Hepatocyte (in vitro differentiated cells): Measurements from ENCODE around the gene STK24. TPM values are rescaled to one million over a fixed set of nuclear protein-coding genes. Genes with fewer than 3 reads are reported as not detected.

Experiments used
- DNase-seq: peaks from one replicate; pipeline ENCODE4 v3.0.0-alpha.2; 2016; ENCODE audit warnings: low spot score
- H2AFZ ChIP-seq: fragments of 200-600 bp; sonication (generic); 2 replicates; pipeline ENCODE4 v1.6.0; 2016; ENCODE audit warnings: antibody characterized with exemption, mild to moderate bottlenecking
- H3K27ac ChIP-seq: fragments of 200-600 bp; sonication (generic); 2 replicates; pipeline ENCODE4 v1.5.1; 2016; ENCODE audit warnings: mild to moderate bottlenecking
- H3K27me3 ChIP-seq: fragments of 200-600 bp; sonication (generic); 2 replicates; pipeline ENCODE4 v1.6.1; 2016
- H3K36me3 ChIP-seq: fragments of 200-600 bp; sonication (generic); replicated peaks from 2 replicates; pipeline ENCODE4 v1.5.1; 2016; ENCODE audit warnings: low read depth; ENCODE audit not compliant: insufficient read depth
- H3K4me1 ChIP-seq: fragments of 200-600 bp; sonication (generic); 2 replicates; pipeline ENCODE4 v1.5.1; 2016; ENCODE audit warnings: mild to moderate bottlenecking, moderate library complexity; ENCODE audit not compliant: insufficient read depth
- H3K4me2 ChIP-seq: fragments of 200-600 bp; sonication (generic); 2 replicates; pipeline ENCODE4 v1.6.0; 2016
- H3K4me3 ChIP-seq: fragments of 200-600 bp; sonication (generic); 2 replicates; pipeline ENCODE4 v1.5.1; 2016; ENCODE audit warnings: mild to moderate bottlenecking
- H3K79me2 ChIP-seq: fragments of 200-600 bp; sonication (generic); 2 replicates; pipeline ENCODE4 v1.6.0; 2017; ENCODE audit warnings: mild to moderate bottlenecking
- H3K9me2 ChIP-seq: fragments of 200-600 bp; sonication (generic); replicated peaks from 2 replicates; pipeline ENCODE4 v1.6.0; 2017; ENCODE audit warnings: mild to moderate bottlenecking; ENCODE audit not compliant: insufficient read depth
- H3K9me3 ChIP-seq: fragments of 200-600 bp; sonication (generic); 2 replicates; pipeline ENCODE4 v1.5.1; 2016; ENCODE audit warnings: low read depth, mild to moderate bottlenecking
- H4K20me1 ChIP-seq: fragments of 200-600 bp; sonication (generic); 2 replicates; pipeline ENCODE4 v1.6.0; 2016; ENCODE audit warnings: mild to moderate bottlenecking; ENCODE audit not compliant: insufficient read depth, poor library complexity, severe bottlenecking
- EZH2 ChIP-seq: fragments of 200-600 bp; sonication (generic); IDR thresholded peaks from 2 replicates; pipeline ENCODE4 v1.6.1; 2016; ENCODE audit warnings: antibody characterized with exemption, mild to moderate bottlenecking, borderline replicate concordance
- EZH2phosphoT487 ChIP-seq: fragments of 200-600 bp; sonication (generic); IDR thresholded peaks from one replicate; pipeline ENCODE4 v1.6.1; 2018; ENCODE audit warnings: antibody characterized with exemption, mild to moderate bottlenecking, low read depth, moderate library complexity; ENCODE audit not compliant: unreplicated experiment, severe bottlenecking
- WGBS: methylation state at CpG from one replicate; pipeline ENCODE4 v1.1.6; 2016; ENCODE audit warnings: low lambda C conversion rate; ENCODE audit errors: missing lambda C conversion rate; 5-methylcytosine and 5-hydroxymethylcytosine counted together
- polyA plus RNA-seq: library from polyadenylated mRNA; unstranded; fragments of >200 nt; fragmentation: Nextera tagmentation; extraction: Ambion mirVana; gene quantifications from 2 replicates; pipeline ENCODE4 v1.2.1, GENCODE V29; 2016
- total RNA-seq: library from RNA; depleted of rRNA; stranded (reverse); fragments of >200 nt; gene quantifications from 2 replicates; pipeline ENCODE4 v1.2.3, GENCODE V29; 2014
- TF ChIP-seq, protein P1 (sequence below): fragments of 200-600 bp; sonication (generic); IDR thresholded peaks from 2 replicates; pipeline ENCODE4 v1.5.1; 2016; ENCODE audit warnings: antibody characterized with exemption, mild to moderate bottlenecking; ENCODE audit not compliant: poor library complexity

STK24 gene
- total and polyA plus RNA-seq, 2 experiments from 2014 or later = 71.2 to 74.4 TPM

GRCh38 chr13:98524793-98525192 lies 52.1 kb downstream of the STK24 start:
- H3K36me3 ChIP-seq = no peaks in the 10 kb centered on the region
- H3K9me2 ChIP-seq = no peaks in the 10 kb centered on the region
- TF ChIP-seq EZH2phosphoT487 (no peak), EZH2 (no peak)
- no peak for DNase-seq
- H3K4me3 ChIP-seq = no peak overlapping the region
- H3K27ac ChIP-seq = no peak overlapping the region
- peaks cover 5% of the 10 kb centered on the region for H3K4me1 ChIP-seq
- WGBS = 88% methylated on average over 11 of the region's 11 CpGs
- no peaks in the 10 kb centered on the region for H3K27me3 ChIP-seq
- no peak overlapping the region for H3K4me2 ChIP-seq
- H2AFZ ChIP-seq = no peak overlapping the region
- no peaks in the 10 kb centered on the region for H3K9me3 ChIP-seq
- H4K20me1 ChIP-seq = peaks cover 100% of the 10 kb centered on the region
- H3K79me2 ChIP-seq = peaks cover 100% of the 10 kb centered on the region

DNA sequence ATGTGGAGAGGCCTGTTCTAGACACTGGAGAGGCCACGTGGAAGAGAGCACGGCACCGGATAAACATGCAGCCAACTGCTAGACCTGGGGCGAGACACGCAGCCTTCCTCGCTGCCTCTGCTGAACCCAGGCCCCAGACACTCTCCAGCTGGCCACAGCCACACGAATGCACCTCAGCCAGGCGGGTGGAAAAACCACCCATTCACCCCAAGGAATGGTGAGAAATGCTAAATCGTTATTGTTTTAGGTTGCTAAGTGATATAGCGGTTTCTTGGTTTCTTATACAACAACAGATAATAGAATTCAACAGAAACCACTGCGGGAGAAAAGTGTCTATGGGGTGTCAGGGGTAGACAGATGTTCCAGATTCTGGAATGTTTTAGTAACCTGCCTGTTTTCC lies 52.5 kb downstream of the STK24 start:
- H3K27ac ChIP-seq = no peak overlapping the region
- no peak overlapping the region for H3K4me3 ChIP-seq
- H2AFZ ChIP-seq = no peak overlapping the region
- peaks cover 100% of the 10 kb centered on the region for H4K20me1 ChIP-seq
- H3K9me3 ChIP-seq = no peaks in the 10 kb centered on the region
- peaks cover 100% of the 10 kb centered on the region for H3K79me2 ChIP-seq
- H3K27me3 ChIP-seq = no peaks in the 10 kb centered on the region
- 94% methylated on average over 11 of the region's 11 CpGs for WGBS
- TF ChIP-seq, protein P1, sequence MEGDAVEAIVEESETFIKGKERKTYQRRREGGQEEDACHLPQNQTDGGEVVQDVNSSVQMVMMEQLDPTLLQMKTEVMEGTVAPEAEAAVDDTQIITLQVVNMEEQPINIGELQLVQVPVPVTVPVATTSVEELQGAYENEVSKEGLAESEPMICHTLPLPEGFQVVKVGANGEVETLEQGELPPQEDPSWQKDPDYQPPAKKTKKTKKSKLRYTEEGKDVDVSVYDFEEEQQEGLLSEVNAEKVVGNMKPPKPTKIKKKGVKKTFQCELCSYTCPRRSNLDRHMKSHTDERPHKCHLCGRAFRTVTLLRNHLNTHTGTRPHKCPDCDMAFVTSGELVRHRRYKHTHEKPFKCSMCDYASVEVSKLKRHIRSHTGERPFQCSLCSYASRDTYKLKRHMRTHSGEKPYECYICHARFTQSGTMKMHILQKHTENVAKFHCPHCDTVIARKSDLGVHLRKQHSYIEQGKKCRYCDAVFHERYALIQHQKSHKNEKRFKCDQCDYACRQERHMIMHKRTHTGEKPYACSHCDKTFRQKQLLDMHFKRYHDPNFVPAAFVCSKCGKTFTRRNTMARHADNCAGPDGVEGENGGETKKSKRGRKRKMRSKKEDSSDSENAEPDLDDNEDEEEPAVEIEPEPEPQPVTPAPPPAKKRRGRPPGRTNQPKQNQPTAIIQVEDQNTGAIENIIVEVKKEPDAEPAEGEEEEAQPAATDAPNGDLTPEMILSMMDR = no peak
- TF ChIP-seq EZH2 = no peak
- TF ChIP-seq EZH2phosphoT487 = no peak
- H3K4me2 ChIP-seq = no peak overlapping the region
- no peak for DNase-seq
- H3K9me2 ChIP-seq = no peaks in the 10 kb centered on the region
- peaks cover 5% of the 10 kb centered on the region for H3K4me1 ChIP-seq
- H3K36me3 ChIP-seq = no peaks in the 10 kb centered on the region

- no peak for DNase-seq
- no peak overlapping the region for H3K27ac ChIP-seq
- H3K4me1 ChIP-seq = peaks cover 5% of the 10 kb centered on the region
- no peak overlapping the region for H3K4me2 ChIP-seq
- 93% methylated on average over 16 of the region's 16 CpGs for WGBS
- no peak overlapping the region for H2AFZ ChIP-seq
- no peaks in the 10 kb centered on the region for H3K36me3 ChIP-seq
- TF ChIP-seq, protein P1 = no peak
- TF ChIP-seq EZH2phosphoT487 = no peak
- TF ChIP-seq EZH2 = no peak
- no peak overlapping the region for H3K4me3 ChIP-seq
- no peaks in the 10 kb centered on the region for H3K9me3 ChIP-seq
- peaks cover 98% of the 10 kb centered on the region for H3K79me2 ChIP-seq
- H4K20me1 ChIP-seq = peaks cover 98% of the 10 kb centered on the region
- no peaks in the 10 kb centered on the region for H3K9me2 ChIP-seq
- H3K27me3 ChIP-seq = no peaks in the 10 kb centered on the region
These were observed 53.3 kb downstream of the STK24 start for GRCh38 chr13:98523455-98524102.

GRCh38 chr13:98522371-98522770 lies 54.5 kb downstream of the STK24 start:
- WGBS = 96% methylated on average over 5 of the region's 5 CpGs
- Histone ChIP-seq H4K20me1 (peaks cover 86% of the 10 kb centered on the region), H3K27ac (no peak overlapping the region), H3K27me3 (no peaks in the 10 kb centered on the region), H3K79me2 (peaks cover 98% of the 10 kb centered on the region), H3K4me1 (peaks cover 5% of the 10 kb centered on the region), H3K4me2 (no peak overlapping the region), H3K36me3 (no peaks in the 10 kb centered on the region), H3K4me3 (no peak overlapping the region), H3K9me2 (no peaks in the 10 kb centered on the region), H2AFZ (no peak overlapping the region), H3K9me3 (no peaks in the 10 kb centered on the region)
- TF ChIP-seq EZH2phosphoT487 (no peak), EZH2 (no peak)
- TF ChIP-seq, protein P1 = no peak
- no peak for DNase-seq
